ENCODE data around the gene PGBD5.

The PGBD5 gene

GRCh38 chr1:230345139-230345885 lies 80.8 kb downstream of the PGBD5 start:
- no peak for DNase-seq

- DNase-seq = no peak
Observed at GRCh38 chr1:230342699-230343098, 83.4 kb downstream of the PGBD5 start.

GRCh38 chr1:230342019-230342418 lies 84.1 kb downstream of the PGBD5 start:
- no peak for DNase-seq

- DNase-seq = no peak
Observed at GRCh38 chr1:230341162-230341546, 85.0 kb downstream of the PGBD5 start.

- no peak for DNase-seq
Observed at GRCh38 chr1:230340526-230341161, 85.5 kb downstream of the PGBD5 start.

GRCh38 chr1:230339033-230339432 lies 87.1 kb downstream of the PGBD5 start:
- no peak for DNase-seq

GRCh38 chr1:230337266-230337665 lies 88.9 kb downstream of the PGBD5 start:
- no peak for DNase-seq

GRCh38 chr1:230335861-230336522 lies 90.1 kb downstream of the PGBD5 start:
- no peak for DNase-seq

GRCh38 chr1:230334447-230334837 lies 91.7 kb downstream of the PGBD5 start:
- DNase-seq = no peak

- DNase-seq = no peak
Observed at GRCh38 chr1:230333590-230334446, 92.3 kb downstream of the PGBD5 start.

GRCh38 chr1:230332575-230333066 lies 93.5 kb downstream of the PGBD5 start:
- no peak for DNase-seq

GRCh38 chr1:230332061-230332460 lies 94.1 kb downstream of the PGBD5 start:
- no peak for DNase-seq

GRCh38 chr1:230330157-230330556 lies 96.0 kb downstream of the PGBD5 start:
- DNase-seq = no peak

- DNase-seq = no peak
Observed at GRCh38 chr1:230328342-230329015, 97.7 kb downstream of the PGBD5 start.

GRCh38 chr1:230327892-230328284 lies 98.2 kb downstream of the PGBD5 start:
- DNase-seq = no peak

- DNase-seq = no peak
Observed at GRCh38 chr1:230326971-230327891, 98.9 kb downstream of the PGBD5 start.

GRCh38 chr1:230323686-230324085 lies 102.4 kb downstream of the PGBD5 start:
- DNase-seq = no peak

- no peak for DNase-seq
Observed at GRCh38 chr1:230322967-230323547, 103.1 kb downstream of the PGBD5 start.

- DNase-seq = no peak
Observed at GRCh38 chr1:230322421-230322756, 103.7 kb downstream of the PGBD5 start.

GRCh38 chr1:230321741-230322420 lies 104.3 kb downstream of the PGBD5 start:
- DNase-seq = no peak

Data from NCI-H345 (cell line).